ENCODE data around the gene ASNS.

Gene ASNS

GRCh38 chr7:97842772-97843345 is 29.3 kb downstream of the ASNS start:
- TF ChIP-seq POLR2AphosphoS5 (IDR thresholded peaks at IDR 0.05; ENCODE audit: low read depth, low read length), result no peak
- no peak for TF ChIP-seq REST (IDR thresholded peaks at IDR 0.05; ENCODE audit: insufficient read depth in 1 of 2, low read depth in 2 of 2, low read length in 2 of 2)
- TF ChIP-seq TAF1 (IDR thresholded peaks at IDR 0.05; ENCODE audit: borderline replicate concordance, insufficient read depth, low read length), result no peak
- no peak for TF ChIP-seq FOXP2 (optimal IDR thresholded peaks at IDR 0.05; ENCODE audit: borderline replicate concordance, extremely low read depth, extremely low read length, insufficient read depth)
- TF ChIP-seq SIN3A (IDR thresholded peaks at IDR 0.05; ENCODE audit: borderline replicate concordance, insufficient read depth, low read length), result no peak

- TF ChIP-seq SIN3A (IDR thresholded peaks at IDR 0.05; ENCODE audit: borderline replicate concordance, insufficient read depth, low read length) (no peak), POLR2AphosphoS5 (IDR thresholded peaks at IDR 0.05; ENCODE audit: low read depth, low read length) (no peak), FOXP2 (optimal IDR thresholded peaks at IDR 0.05; ENCODE audit: borderline replicate concordance, extremely low read depth, extremely low read length, insufficient read depth) (no peak), TAF1 (IDR thresholded peaks at IDR 0.05; ENCODE audit: borderline replicate concordance, insufficient read depth, low read length) (no peak), REST (IDR thresholded peaks at IDR 0.05; ENCODE audit: insufficient read depth in 1 of 2, low read depth in 2 of 2, low read length in 2 of 2) (no peak)
Observed at GRCh38 chr7:97842006-97842405, 30.2 kb downstream of the ASNS start.

- TF ChIP-seq POLR2AphosphoS5 (IDR thresholded peaks at IDR 0.05; ENCODE audit: low read depth, low read length) (no peak), FOXP2 (optimal IDR thresholded peaks at IDR 0.05; ENCODE audit: borderline replicate concordance, extremely low read depth, extremely low read length, insufficient read depth) (no peak), TAF1 (IDR thresholded peaks at IDR 0.05; ENCODE audit: borderline replicate concordance, insufficient read depth, low read length) (no peak), SIN3A (IDR thresholded peaks at IDR 0.05; ENCODE audit: borderline replicate concordance, insufficient read depth, low read length) (no peak), REST (IDR thresholded peaks at IDR 0.05; ENCODE audit: insufficient read depth in 1 of 2, low read depth in 2 of 2, low read length in 2 of 2) (no peak)
Observed at GRCh38 chr7:97835296-97836138, 36.7 kb downstream of the ASNS start.

- no peak for TF ChIP-seq TAF1 (IDR thresholded peaks at IDR 0.05; ENCODE audit: borderline replicate concordance, insufficient read depth, low read length)
- no peak for TF ChIP-seq FOXP2 (optimal IDR thresholded peaks at IDR 0.05; ENCODE audit: borderline replicate concordance, extremely low read depth, extremely low read length, insufficient read depth)
Observed at GRCh38 chr7:97819161-97819560, 53.0 kb downstream of the ASNS start.

GRCh38 chr7:97818066-97818663 is 54.0 kb downstream of the ASNS start:
- TF ChIP-seq TAF1 (IDR thresholded peaks at IDR 0.05; ENCODE audit: borderline replicate concordance, insufficient read depth, low read length) (no peak), POLR2AphosphoS5 (IDR thresholded peaks at IDR 0.05; ENCODE audit: low read depth, low read length) (no peak), SIN3A (IDR thresholded peaks at IDR 0.05; ENCODE audit: borderline replicate concordance, insufficient read depth, low read length) (no peak)

Measured in PFSK-1 (cell line).